ENCODE results near the gene PDCD1LG2.

DNA sequence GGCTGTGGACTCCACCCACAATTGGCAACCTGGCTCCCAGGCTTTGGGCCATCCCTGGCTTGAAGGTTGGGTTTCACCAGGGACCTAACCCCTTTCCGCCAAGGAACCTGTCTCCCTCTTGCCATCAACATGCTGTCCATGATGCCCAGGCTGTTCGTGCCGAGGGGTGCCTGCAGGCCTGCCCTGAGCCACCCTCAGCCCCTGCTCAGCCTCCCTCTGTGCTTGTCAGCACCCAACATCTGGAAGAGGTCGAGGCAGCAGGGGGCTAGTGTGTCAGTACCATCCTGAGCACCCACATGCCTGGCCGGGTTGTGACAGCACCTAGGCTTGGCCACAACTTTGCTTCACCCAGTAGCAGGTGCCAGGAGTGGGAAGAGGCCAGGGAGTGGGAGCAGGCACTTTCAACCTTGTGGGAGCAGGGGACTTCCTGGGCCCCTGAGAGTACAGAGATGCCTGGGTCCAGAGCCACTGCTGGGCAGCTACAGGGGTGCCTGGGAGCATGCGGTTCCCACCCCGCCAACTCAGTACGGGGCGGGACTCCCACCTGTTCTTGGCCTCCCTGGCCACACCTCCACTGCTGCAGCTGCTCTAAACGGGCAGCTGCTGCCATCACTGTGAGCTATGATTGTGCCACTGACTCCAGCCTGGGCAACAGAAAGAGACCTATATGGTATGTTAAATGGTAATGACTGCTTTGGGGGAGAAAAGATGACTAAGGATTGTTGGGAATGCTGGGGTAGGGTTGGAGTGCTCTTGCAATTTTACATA lies 6.3 kb downstream of the PDCD1LG2 start:
- TF ChIP-seq POLR2A (IDR thresholded peaks at IDR 0.05), result no peak
- TF ChIP-seq CTCF (IDR thresholded peaks at IDR 0.05), result no peak

Measured in thyroid gland (tissue), 4 donors.